Cerebellar nuclear complex (tissue), 1 donor: ENCODE data around the gene CCDC141.

Experiments
- DNase-seq, 2 experiments: peaks; one replicate each; lab custom pipeline; 2025; lab: John Stamatoyannopoulos, UW

CCDC141 gene

DNA sequence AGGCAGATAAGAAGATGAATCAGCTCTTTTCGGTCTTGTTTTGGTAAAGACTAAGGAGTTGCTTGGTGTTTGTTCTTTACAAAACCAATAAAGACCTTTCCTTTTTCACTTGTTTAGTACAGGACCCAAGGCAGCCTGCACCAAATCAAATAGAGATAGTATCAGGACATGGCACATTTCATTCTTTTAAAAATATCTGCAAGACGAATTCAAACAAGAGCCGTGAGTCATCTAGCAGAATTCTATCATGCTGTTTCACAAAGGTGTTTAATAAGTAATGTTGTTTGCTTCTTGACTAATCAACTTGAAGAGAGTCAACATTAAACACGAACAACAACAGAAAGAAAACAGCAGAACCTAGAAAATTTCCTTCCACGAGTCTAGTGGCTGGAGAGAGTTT is 139.9 kb downstream of the CCDC141 start:
- DNase-seq: no peak

DNA sequence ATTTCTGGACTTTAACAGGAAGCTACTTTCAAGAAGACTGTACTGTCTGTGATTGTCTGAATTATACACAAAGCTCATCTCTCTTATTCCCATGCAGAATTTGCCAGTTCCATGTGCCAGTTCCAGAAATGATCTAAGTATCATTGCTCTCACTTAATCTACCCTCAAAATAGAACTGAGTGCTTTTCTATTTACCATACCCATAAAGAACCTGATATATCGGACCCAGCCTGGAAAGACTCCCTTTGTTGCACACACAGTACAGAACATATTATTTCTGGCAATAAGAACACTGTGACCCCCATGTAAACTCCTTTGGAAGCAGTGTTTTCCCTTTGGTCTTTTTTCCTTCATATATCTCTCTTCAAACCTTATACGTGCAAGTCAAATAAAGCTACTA is 140.4 kb downstream of the CCDC141 start:
- DNase-seq: no peak

DNA sequence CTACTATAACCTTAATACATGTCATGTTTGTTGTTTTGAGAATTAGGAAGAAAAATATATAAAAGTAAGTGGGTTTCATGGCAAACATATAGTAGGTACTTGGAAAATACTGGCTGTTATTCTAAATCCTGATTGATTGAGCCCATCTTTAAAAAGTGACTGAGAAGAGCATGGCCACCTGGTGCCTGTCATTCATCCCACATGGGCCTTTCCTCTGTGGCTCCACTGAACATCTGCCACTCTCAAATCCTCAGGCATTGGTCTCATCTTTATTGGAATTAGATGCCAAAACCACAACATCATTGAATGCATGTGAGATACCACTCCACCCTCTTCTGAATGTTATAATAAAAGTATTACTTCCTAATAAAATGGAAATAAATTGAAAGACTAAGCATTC is 141.1 kb downstream of the CCDC141 start:
- DNase-seq: no peak

DNA sequence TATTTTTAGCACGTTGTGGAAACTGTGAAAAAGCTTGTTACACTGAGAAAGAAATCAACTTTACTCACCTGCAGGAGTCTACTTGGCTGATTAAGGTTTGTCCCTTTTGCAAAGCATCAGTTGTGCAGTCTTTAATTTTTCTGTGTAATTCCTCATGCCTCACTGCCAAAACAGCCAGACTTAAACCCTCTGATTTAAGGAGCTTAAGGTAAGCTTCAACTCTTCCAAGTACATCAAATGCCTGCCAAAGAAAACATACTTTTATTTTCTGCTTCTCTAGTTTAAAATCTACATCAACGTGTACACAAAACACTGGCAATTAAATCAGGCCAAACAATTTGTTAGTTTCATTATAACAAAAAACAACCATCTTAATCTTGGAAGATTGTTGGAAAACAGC is 144.7 kb downstream of the CCDC141 start:
- DNase-seq: no peak

DNA sequence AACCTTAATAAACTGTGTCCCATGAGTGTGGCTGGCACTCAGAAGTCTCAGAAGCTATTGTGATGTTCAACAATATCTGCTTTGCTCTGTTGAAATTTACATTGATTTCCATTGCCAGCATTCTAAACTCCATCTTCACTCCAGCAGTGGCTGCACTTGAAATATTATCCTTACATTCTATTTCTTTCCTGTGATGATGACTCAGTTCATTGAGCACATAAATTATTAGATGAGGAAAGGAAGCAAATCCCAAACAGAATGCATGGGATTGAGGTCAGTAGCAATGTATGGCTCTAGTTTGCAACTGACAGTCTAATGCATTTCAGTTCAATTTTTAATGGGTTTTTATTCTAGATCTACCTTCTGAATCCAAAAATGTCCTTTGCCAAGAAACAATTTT is 150.3 kb downstream of the CCDC141 start:
- DNase-seq: no peak

DNA sequence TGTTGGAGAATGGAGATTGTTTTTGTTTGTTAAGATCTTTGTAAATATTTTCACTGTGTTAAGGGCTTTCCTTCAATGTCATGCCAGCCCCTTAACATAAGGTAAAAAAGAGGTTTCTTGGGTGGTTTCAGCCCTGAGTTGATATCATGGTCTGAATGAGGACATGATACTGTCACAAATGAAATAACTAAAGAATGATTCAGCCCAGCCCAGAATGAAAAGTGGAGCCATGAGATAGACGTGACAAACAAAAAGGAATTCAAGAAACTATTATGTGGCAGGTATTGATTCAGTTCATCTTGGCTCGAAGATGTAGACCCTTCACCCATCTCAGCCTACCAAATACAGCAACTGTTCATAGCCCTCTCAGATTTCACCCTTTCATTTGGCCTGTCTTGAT is 154.1 kb downstream of the CCDC141 start:
- no peak for DNase-seq

DNA sequence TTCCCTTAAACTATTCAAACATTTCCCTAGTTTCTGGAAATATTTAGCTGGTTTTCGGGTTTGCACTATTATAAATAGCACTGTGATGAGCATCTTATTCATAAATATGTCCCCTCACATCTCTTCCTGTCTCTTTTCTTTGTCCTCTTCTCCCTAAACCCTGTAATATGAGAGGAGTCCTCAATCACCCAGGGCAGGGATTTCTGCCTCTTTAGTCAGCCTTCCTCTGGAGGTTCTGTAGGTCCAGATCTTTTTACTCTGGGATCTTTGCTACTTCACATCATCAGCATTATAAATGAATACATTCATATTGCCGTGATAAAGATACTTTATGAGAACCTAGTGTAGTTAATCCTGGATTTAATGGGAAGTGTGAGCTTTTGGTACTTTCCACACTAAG is 154.8 kb downstream of the CCDC141 start:
- DNase-seq: no peak

DNA sequence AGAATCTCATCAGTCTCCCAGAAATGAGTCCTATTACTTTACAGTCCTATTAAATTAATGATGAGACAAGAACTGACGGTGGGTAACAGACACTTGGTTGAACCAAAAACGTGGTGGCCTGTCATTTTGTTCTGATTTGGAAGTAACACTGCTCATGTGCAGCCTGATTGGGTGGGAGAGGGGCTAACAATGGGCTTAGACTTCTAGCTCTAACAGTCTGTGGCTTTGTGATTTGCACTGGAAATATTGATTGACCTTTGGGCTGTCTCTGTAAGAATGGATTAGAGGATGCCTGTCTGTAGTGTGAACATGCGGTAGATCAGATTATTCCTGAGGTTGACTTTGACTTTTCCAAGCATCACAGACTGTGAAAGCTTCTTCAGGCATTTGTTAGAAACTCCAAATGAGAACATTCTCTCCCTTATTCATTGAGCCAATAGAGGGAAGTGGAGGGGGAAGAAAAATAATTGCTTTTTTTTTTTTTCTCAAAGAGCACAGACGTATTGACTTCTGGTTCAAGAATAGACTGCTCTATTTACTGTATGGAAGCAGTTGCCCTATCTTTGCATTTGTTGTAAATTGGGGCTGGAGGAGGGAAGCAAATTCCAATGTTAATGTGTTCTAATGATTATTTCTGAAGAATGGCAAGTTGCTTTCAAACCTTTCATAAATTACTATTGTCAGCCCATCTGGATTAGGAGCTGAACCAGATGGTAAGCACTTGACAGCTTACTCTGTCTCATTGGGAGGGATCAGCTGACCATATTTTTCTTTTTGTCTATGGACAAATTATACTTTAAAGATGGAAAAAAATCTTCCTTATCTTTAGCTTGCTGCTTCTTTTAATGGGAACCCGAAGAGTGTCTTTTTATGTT is 156.9 kb downstream of the CCDC141 start:
- DNase-seq: no peak

DNA sequence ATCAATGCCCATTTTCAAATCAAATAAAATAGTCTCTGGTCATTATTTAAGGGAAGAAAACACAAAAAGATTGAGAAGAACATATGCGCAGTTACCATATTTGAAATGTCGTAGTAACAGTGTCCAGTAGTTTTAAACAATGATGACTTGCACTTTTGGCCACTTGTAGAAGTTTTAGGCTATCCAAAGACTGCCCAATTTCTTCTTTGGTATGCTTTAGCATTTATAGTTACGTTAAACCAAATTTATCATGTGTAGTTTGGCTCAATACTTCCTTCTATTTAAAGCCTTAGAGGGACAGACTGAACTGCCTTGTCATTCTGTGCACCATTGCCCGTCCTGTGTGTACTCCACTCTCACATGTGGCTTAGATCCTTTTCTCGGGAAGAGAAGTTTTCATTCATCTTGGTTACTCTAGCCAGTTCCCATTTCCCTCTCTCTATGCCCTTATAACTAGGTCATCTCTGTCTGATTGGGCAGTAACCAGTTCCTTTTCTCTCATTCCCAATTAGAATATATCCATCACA is 157.9 kb downstream of the CCDC141 start:
- DNase-seq: no peak

DNA sequence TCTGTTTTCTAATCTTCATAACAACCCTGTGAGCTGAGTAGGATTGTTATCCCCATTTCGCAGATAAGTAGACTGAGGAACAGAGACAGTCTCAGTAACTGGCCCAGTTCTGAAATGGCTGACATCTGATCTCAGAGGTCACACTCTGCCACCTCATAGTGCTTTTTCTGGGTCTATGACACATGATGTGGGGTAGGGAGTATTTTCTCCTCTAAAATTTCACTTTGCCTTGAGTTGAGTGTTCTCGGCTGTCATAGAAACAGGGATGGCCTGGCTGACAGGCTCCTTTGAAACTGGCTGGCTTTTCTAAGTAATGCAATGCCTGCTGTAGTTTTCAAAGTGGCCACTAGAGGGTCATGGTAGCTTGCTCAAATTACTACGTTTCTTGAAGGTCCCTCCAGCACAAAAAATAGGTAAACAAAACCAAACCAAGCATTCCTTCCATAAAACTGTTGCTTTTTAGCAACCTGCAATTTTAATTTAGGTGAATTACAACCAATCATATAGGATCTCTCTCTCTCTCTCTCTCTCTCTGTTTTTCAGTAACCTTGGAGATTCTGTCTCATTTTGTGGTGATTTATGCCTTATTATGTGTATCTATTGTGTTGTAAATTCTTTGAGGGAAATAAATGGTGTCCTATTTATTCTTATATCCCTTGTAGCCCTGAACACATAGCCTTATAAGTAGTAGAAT is 158.5 kb downstream of the CCDC141 start:
- no peak for DNase-seq

DNA sequence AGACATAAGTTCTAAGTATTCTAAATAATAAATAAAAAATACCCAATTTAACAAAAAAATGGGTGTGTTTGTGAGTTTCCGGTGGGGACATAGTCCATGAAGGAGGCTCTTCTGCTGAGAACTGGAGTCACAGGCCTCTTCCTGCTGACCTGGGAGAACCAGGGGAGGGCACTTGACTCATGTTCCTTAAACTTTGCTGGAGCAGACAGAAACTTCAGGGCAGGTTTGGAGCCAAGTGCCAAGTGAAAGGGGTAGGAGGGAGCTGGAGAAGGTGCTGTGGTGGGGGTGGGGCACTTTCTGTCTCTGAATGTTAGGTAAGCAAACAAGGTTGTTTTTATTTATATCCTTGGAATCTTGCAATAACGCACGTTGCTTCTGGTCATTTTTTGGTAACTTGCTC is 163.9 kb downstream of the CCDC141 start:
- no peak for DNase-seq

DNA sequence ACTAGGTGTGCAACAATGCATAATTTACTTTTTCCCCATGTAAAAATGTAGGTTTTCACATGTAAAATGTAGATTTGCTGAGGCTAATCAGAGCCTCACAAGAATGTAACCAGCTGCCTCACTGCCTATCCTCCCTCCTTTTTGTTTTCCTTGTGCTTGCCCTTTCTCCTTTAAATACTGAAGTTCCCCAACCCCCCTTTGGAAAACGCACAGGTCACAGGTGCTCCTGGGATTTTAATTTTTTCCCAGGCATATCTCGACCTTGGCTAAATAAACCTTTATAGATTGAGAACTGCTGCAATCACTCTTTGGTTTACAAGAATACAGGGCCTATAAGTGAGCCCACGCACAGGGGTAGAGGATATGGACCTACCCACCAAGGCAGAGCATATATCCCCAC is 165.5 kb downstream of the CCDC141 start:
- no peak for DNase-seq

DNA sequence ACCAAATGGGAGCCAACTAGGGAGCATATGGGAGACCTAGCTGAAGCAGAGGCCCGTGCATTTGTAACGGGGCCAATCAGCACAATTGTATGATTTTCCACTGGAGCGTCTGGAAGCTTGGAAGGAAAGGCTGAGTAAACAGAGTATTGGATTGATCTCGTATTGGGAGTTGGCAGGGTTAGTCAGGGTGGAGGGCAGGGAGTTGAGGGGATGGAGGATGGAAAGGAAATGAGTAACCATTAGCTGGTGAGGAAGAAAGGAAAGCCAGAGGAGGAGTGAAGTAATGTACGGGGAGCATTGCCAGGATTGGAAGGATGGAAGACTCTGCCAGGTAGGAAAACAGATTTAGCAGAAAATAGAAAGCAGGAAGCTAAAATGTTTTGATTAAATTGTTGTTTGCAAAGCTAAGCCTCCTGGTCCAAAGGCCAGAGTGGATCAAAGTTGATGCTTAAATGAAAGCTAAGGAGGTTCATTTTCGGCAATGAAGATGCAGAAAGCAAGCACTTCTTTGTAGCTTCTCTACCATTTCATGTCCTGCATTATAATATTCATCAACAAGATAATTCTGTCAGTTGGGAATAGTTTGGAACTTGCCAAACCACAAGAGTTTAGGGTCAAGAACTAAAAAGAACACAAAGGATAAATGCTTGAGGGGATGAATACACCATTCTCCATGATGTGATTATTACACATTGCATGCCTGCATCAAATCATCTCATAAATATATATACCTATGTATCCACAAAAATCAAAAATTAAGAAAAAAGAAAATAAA is 167.1 kb downstream of the CCDC141 start:
- no peak for DNase-seq

DNA sequence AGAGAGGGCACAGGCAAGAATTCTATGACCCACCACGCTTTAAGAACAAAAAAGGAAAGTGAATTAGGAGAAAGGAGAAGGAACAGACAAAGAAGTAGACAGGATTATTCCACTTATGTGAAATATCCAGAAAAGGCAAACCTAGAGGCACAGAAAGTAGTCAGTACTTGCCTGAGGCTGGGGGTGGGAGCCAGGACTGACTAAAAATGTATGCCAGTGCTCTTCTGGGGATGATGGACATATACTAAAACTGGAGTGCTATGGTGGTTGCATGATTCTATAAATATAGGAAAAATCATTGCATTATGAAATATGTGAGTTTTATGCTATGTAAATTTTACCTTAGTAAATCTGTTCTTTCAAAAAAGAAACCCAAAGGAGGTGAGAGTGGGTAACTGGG is 168.9 kb downstream of the CCDC141 start:
- no peak for DNase-seq

DNA sequence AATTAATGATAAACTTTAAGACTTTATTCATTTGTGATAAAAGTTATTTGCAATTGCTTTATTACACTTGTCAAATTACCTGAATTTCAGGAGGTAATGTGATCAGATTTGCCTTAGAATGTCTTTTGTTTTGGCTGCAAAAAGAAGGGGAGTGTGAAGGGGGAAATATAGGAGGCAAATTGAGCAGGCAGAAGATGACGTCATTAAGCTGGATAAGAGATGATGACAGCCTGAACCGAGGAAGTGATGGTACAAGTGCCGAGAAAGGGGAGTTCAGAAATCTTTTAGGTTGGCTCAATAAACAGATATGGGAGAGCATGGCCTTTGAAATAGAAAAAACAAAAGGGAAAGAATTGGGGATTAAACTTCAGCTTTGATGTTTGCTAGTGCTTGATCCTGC is 169.7 kb downstream of the CCDC141 start:
- no peak for DNase-seq

DNA sequence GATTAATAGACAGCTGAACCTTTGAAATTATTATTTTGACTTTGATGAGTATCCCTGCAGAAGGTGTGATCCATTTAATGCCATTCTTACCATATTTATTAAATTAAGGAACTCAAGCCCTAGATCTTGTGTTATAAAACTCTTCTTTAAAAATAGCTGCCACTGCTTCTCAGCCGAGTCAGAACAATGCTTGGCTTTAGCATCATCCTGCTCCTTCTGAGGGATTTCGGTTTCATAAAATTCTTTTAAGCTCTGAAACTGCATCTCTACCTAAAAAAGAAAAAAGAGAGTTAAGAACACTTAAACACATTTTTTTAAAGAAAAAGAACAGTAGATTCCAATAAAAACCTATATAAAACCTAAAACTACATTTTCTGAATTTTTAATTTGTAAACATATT is 172.1 kb downstream of the CCDC141 start:
- no peak for DNase-seq

DNA sequence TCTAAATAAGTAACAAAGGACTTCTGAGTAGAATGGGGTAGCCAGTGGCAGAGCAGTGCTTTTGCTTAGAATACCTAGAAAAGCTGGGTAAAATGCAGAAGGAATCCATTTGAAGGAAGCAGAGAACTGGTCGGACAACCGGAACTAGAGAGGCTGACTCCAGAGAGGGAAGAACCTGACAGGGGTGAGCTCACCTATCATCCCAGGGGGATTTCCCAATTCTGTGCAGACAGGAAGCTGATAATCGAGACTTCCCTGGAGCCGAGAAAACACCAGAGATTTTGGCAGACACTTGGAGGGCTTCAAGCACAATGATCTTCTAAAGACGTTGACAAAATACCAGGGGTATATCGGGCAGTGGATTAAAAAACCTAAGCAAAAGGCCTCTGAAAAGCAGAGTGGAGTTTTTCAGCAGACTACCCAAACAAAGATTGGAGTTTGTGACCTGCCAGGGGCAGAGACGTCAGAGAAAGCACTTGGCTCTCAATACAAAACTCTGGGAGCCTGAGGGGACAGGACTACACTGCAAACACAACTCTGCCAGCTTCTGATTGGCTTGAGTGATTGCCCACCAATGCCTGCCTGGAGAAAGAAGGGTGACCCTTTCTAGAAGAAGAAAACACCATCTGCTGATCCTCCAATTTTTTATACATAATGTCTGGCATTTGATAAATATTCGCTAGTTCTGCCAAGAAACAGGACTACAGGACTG is 175.3 kb downstream of the CCDC141 start:
- no peak for DNase-seq

DNA sequence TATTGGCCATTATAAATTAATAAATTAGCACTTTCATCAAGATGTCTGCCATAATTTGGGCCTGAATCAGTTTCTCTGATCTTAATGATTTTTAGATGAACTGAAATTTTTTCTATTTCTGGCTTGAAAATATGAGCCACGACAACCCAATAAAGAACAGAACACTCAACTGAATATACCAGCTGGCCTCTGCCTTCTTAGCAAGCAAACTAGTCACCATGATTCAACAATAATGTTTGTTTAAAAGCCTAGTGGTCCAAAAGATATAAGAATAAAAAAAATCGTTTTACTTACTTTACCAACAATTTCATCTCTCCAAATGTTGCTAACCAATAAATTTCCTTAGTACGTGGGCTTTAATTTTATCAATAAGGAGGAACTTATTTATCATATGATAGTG is 176.0 kb downstream of the CCDC141 start:
- DNase-seq: no peak

DNA sequence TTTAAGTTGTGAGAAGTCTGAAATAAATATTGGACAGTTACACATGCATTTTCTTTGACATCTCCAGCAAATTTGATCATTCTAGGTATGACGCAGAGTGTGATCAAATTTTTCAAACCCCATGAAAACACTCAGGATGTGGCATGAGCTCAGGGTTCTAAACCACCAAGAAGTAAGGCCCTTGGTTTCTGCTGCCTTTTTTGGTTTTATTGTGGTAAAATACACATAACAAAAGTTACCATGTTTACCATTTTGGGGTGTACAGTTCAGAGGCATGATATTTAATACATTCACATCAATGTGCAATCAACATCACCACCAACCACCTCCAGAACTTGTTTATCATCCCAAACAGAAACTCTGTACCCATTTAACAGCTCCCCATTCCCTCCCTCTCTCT is 178.4 kb downstream of the CCDC141 start:
- DNase-seq: no peak

DNA sequence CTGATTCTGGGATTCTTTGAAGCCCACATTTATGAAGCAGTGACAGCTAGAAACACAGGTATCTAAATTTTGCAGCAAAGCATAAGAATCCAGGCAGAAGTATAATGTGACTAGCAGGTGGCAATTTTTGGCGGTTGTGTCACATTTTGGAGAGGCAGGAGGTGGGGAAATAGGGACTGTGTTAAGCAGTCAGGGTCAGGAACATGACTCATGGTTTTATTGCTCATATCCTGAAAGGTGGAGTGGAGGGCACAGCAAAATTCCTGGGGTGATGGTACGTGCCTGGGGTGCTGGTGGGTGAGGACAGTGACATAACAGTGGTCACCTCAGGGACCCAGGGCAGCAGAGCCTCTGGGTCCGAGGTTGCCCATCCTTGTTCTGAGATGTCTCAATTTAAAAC is 179.2 kb downstream of the CCDC141 start:
- DNase-seq: no peak

DNA sequence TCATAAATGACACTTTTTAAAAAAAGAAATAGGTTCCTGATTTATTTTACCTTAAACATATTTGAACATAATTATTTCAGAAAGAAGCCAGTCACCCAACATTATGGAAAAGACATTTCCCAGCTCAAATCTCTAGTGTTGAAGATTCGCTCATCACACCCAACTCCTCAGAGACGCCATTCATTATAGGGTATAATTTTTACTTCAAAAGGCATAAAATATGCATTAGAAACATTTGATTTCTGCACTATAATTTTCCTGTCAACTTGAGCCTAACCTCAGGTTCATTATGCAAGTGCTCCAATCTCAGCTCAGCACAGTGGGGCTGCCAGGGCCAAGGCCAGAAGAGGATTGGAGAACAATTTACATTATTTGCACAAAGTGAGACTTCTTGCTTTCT is 183.9 kb downstream of the CCDC141 start:
- no peak for DNase-seq
